H9 (cell line): ENCODE results near the gene CSNK1A1. TPM values are rescaled to one million over a fixed set of nuclear protein-coding genes. Genes with fewer than 3 reads are reported as not detected.
"Not testable (repeated sequence)": the region's sequence is repeated elsewhere in the genome, so short reads cannot be mapped to it uniquely, and the experiment has no call there.

Experiments used
- DNase-seq: peaks from one replicate; pipeline ENCODE4 v3.0.0-alpha.2; 2017
- H2AFZ ChIP-seq: one replicate; pipeline ENCODE4 v1.6.1; 2013; ENCODE audit warnings: mild to moderate bottlenecking, low read length, control low read depth, moderate library complexity
- H2AK5ac ChIP-seq: 2 replicates; pipeline ENCODE4 v1.6.1; 2013; ENCODE audit warnings: low read length, control low read depth, mixed read lengths; ENCODE audit not compliant: insufficient read length
- H2BK120ac ChIP-seq: one replicate; pipeline ENCODE4 v1.6.1; 2013; ENCODE audit warnings: low read depth, mild to moderate bottlenecking, low read length, control low read depth, inconsistent platforms; ENCODE audit not compliant: poor library complexity, severe bottlenecking
- H2BK12ac ChIP-seq: 2 replicates; pipeline ENCODE4 v1.6.1; 2013; ENCODE audit warnings: low read length, control low read depth, mixed read lengths, low read depth; ENCODE audit not compliant: insufficient read length
- H2BK15ac ChIP-seq: 2 replicates; pipeline ENCODE4 v1.6.1; 2013; ENCODE audit warnings: low read depth, low read length, control low read depth
- H2BK20ac ChIP-seq: one replicate; pipeline ENCODE4 v1.6.1; 2013; ENCODE audit warnings: low read depth, mild to moderate bottlenecking, low read length, control low read depth, inconsistent platforms; ENCODE audit not compliant: poor library complexity, severe bottlenecking
- H2BK5ac ChIP-seq: 2 replicates; pipeline ENCODE4 v1.6.1; 2013; ENCODE audit warnings: low read length, control low read depth, mixed read lengths; ENCODE audit not compliant: insufficient read length
- H3K14ac ChIP-seq: 2 replicates; pipeline ENCODE4 v1.6.1; 2013; ENCODE audit warnings: low read length, control low read depth; ENCODE audit not compliant: insufficient read depth
- H3K18ac ChIP-seq: 2 replicates; pipeline ENCODE4 v1.6.1; 2013; ENCODE audit warnings: low read depth, mild to moderate bottlenecking, mixed read lengths, low read length, control low read depth; ENCODE audit not compliant: insufficient read length
- H3K23ac ChIP-seq: 2 replicates; pipeline ENCODE4 v1.6.1; 2013; ENCODE audit warnings: low read length, control low read depth, mixed read lengths, low read depth; ENCODE audit not compliant: insufficient read length
- H3K23me2 ChIP-seq: 2 replicates; pipeline ENCODE4 v1.6.1; 2013; ENCODE audit warnings: low read depth, mild to moderate bottlenecking, mixed read lengths, low read length, control low read depth; ENCODE audit not compliant: insufficient read length, poor library complexity, severe bottlenecking
- H3K27ac ChIP-seq: 2 replicates; pipeline ENCODE4 v1.5.1; 2013; ENCODE audit warnings: low read length, control low read depth, mixed read lengths, low read depth; ENCODE audit not compliant: insufficient read length
- H3K27me3 ChIP-seq: 2 replicates; pipeline ENCODE4 v1.6.1; 2013; ENCODE audit warnings: low read length, control low read depth, inconsistent platforms; ENCODE audit not compliant: insufficient read depth
- H3K4ac ChIP-seq: 2 replicates; pipeline ENCODE4 v1.6.1; 2013; ENCODE audit warnings: low read depth, mild to moderate bottlenecking, control low read depth, inconsistent platforms, low read length, moderate library complexity
- H3K4me1 ChIP-seq: 2 replicates; pipeline ENCODE4 v1.6.1; 2013; ENCODE audit warnings: low read length, control low read depth, inconsistent platforms; ENCODE audit not compliant: insufficient read depth
- H3K4me2 ChIP-seq: 2 replicates; pipeline ENCODE4 v1.6.1; 2013; ENCODE audit warnings: low read length, control low read depth, mixed read lengths; ENCODE audit not compliant: insufficient read length, insufficient read depth
- H3K56ac ChIP-seq: 2 replicates; pipeline ENCODE4 v1.6.1; 2013; ENCODE audit warnings: low read depth, mild to moderate bottlenecking, mixed read lengths, low read length, control low read depth; ENCODE audit not compliant: insufficient read length
- H3K79me1 ChIP-seq: 2 replicates; pipeline ENCODE4 v1.6.1; 2013; ENCODE audit warnings: low read depth, mild to moderate bottlenecking, moderate library complexity, low read length, control low read depth, inconsistent platforms; ENCODE audit not compliant: insufficient read depth, poor library complexity, severe bottlenecking
- H3K79me2 ChIP-seq: 2 replicates; pipeline ENCODE4 v1.6.1; 2013; ENCODE audit warnings: low read length, control low read depth, inconsistent platforms; ENCODE audit not compliant: insufficient read depth
- H3K9ac ChIP-seq: 2 replicates; pipeline ENCODE4 v1.6.1; 2013; ENCODE audit warnings: low read length, control low read depth, mixed read lengths; ENCODE audit not compliant: insufficient read length; ENCODE audit errors: extremely low read depth
- H3K9me3 ChIP-seq: one replicate; pipeline ENCODE4 v1.6.1; 2013; ENCODE audit warnings: low read depth, low read length, inconsistent platforms; ENCODE audit not compliant: control insufficient read depth
- H3T11ph ChIP-seq: one replicate; pipeline ENCODE4 v1.6.1; 2013; ENCODE audit warnings: mild to moderate bottlenecking, low read length, control low read depth, inconsistent platforms
- H4K20me1 ChIP-seq: one replicate; pipeline ENCODE4 v1.6.1; 2013; ENCODE audit not compliant: control insufficient read depth, insufficient read length, insufficient read depth
- H4K5ac ChIP-seq: 2 replicates; pipeline ENCODE4 v1.6.1; 2013; ENCODE audit warnings: low read depth, mild to moderate bottlenecking, mixed read lengths, low read length, control low read depth; ENCODE audit not compliant: insufficient read length
- H4K8ac ChIP-seq: replicated peaks from 2 replicates; pipeline ENCODE4 v1.6.1; 2013; ENCODE audit warnings: low read length, control low read depth, mixed read lengths, low read depth; ENCODE audit not compliant: insufficient read length
- H4K91ac ChIP-seq: 2 replicates; pipeline ENCODE4 v1.6.1; 2013; ENCODE audit warnings: low read depth, mild to moderate bottlenecking, moderate library complexity, mixed read lengths, low read length, control low read depth; ENCODE audit not compliant: insufficient read length
- H3K27ac Mint-ChIP-seq, 3 experiments: 2 replicates in 2 of 3; 3 replicates in 1 of 3; pipeline ENCODE4 v1.8.0; 2020 to 2021; ENCODE audit warnings: mixed read lengths in 3 of 3, mild to moderate bottlenecking in 1 of 3, moderate library complexity in 1 of 3
- H3K27me3 Mint-ChIP-seq: 2 replicates; pipeline ENCODE4 v1.8.0; 2021; ENCODE audit warnings: low read depth, mild to moderate bottlenecking, moderate library complexity, mixed read lengths
- H3K36me3 Mint-ChIP-seq, 3 experiments: 2 replicates in 2 of 3; 3 replicates in 1 of 3; pipeline ENCODE4 v1.8.0; 2020 to 2021; ENCODE audit warnings: low read depth in 3 of 3, mixed read lengths in 3 of 3; ENCODE audit not compliant: insufficient read depth in 1 of 3
- H3K4me1 Mint-ChIP-seq, 2 experiments: 2 replicates each; pipeline ENCODE4 v1.8.0; 2020; ENCODE audit warnings: mixed read lengths in 2 of 2
- H3K4me3 Mint-ChIP-seq, 2 experiments: 2 replicates in 1 of 2; 3 replicates in 1 of 2; pipeline ENCODE4 v1.8.0; 2020 to 2021; ENCODE audit warnings: mild to moderate bottlenecking in 2 of 2, mixed read lengths in 2 of 2, moderate library complexity in 1 of 2
- H3K9me3 Mint-ChIP-seq, 2 experiments: 2 replicates in 1 of 2; 3 replicates in 1 of 2; pipeline ENCODE4 v1.8.0; 2020; ENCODE audit warnings: mild to moderate bottlenecking in 2 of 2, mixed read lengths in 2 of 2, moderate library complexity in 1 of 2
- CTCF ChIP-seq: fragments of 200-600 bp; sonication (generic); conservative IDR thresholded peaks from 3 replicates; pipeline ENCODE4 v1.8.0; 2021; ENCODE audit warnings: antibody characterized with exemption, mild to moderate bottlenecking
- WGBS: extraction: QIAGEN DNeasy Blood & Tissue Kit; methylation state at CpG from one replicate; pipeline ENCODE4 v1.1.7; 2013; ENCODE audit warnings: missing lambda C conversion rate, low lambda C conversion rate, mixed read lengths; ENCODE audit not compliant: insufficient read length; ENCODE audit errors: extremely low coverage; 5-methylcytosine and 5-hydroxymethylcytosine counted together
- total RNA-seq: library from RNA; stranded (reverse); gene quantifications from 2 replicates; pipeline ENCODE4 v1.2.1, GENCODE V29; 2021

Gene CSNK1A1
- total RNA-seq, 1 experiment from 2014 or later = 310 TPM

GRCh38 chr5:149445343-149445738 is 105.9 kb downstream of the CSNK1A1 start:
- no peak overlapping the region for H2BK15ac ChIP-seq
- no peaks in the 10 kb centered on the region for H3K79me1 ChIP-seq
- H3K56ac ChIP-seq = no peak overlapping the region
- H4K8ac ChIP-seq = no peak overlapping the region
- no peak overlapping the region for H3K27ac ChIP-seq
- H3K9me3 Mint-ChIP-seq = peaks cover 3 to 4% of the 10 kb centered on the region in 2 experiments; a peak in 3 of 5 replicates
- no peak overlapping the region for H3K4me2 ChIP-seq
- no peak overlapping the region for H2AFZ ChIP-seq
- H3K14ac ChIP-seq = peak overlapping the region; percentile 45; the same call in 1 of the 2 replicates
- H4K20me1 ChIP-seq = no peaks in the 10 kb centered on the region
- no peak overlapping the region for H2BK20ac ChIP-seq
- H3K27ac Mint-ChIP-seq = peak overlapping the region in 2 of 3 experiments; percentile 17 to 95; a peak in 3 of 7 replicates
- H3K4me1 Mint-ChIP-seq = peaks cover 28 to 36% of the 10 kb centered on the region in 2 experiments
- no peak overlapping the region for H3K4ac ChIP-seq
- no peaks in the 10 kb centered on the region for H3K27me3 ChIP-seq
- DNase-seq = no peak
- peaks cover 0 to 3% (median 2%) of the 10 kb centered on the region in 3 experiments; a peak in 2 of 7 replicates for H3K36me3 Mint-ChIP-seq
- H2BK12ac ChIP-seq = peak overlapping the region; percentile 47
- H4K5ac ChIP-seq = peak overlapping the region; percentile 49
- peak overlapping the region; percentile 59 for H3K18ac ChIP-seq
- no peak overlapping the region for H3K9ac ChIP-seq
- no peak overlapping the region for H3K4me3 Mint-ChIP-seq
- H2BK120ac ChIP-seq = no peak overlapping the region
- H3K9me3 ChIP-seq = no peaks in the 10 kb centered on the region
- H4K91ac ChIP-seq = no peak overlapping the region
- H3K4me1 ChIP-seq = peaks cover 6% of the 10 kb centered on the region
- H3K27me3 Mint-ChIP-seq = peaks cover 2% of the 10 kb centered on the region; the same call in 1 of the 2 replicates
- H2AK5ac ChIP-seq = no peak overlapping the region
- H3K79me2 ChIP-seq = no peaks in the 10 kb centered on the region
- no peak overlapping the region for H2BK5ac ChIP-seq
- no peaks in the 10 kb centered on the region for H3K23me2 ChIP-seq
- no peak for TF ChIP-seq CTCF
- no peak overlapping the region for H3K23ac ChIP-seq
- no CpG with 5 or more reads among the region's 7 CpGs for WGBS
- H3T11ph ChIP-seq = no peak overlapping the region

GRCh38 chr5:149444430-149444829 is 106.8 kb downstream of the CSNK1A1 start:
- no CpG with 5 or more reads among the region's 4 CpGs for WGBS
- not testable (repeated sequence) for H3K18ac ChIP-seq, H3K36me3 Mint-ChIP-seq, H3K23me2 ChIP-seq, H3K9me3 Mint-ChIP-seq, H4K5ac ChIP-seq, H3K79me2 ChIP-seq, H3K27me3 ChIP-seq, H2BK15ac ChIP-seq, H3K27me3 Mint-ChIP-seq, H3K4me1 ChIP-seq, H3T11ph ChIP-seq, H2BK12ac ChIP-seq, H3K4me3 Mint-ChIP-seq, H4K91ac ChIP-seq, H3K4me2 ChIP-seq, H2BK5ac ChIP-seq, H2AK5ac ChIP-seq, H3K79me1 ChIP-seq, H2AFZ ChIP-seq, DNase-seq, H3K56ac ChIP-seq, H3K23ac ChIP-seq, H2BK20ac ChIP-seq, H3K9ac ChIP-seq, H2BK120ac ChIP-seq, H3K27ac ChIP-seq, H3K14ac ChIP-seq, H3K9me3 ChIP-seq, H4K8ac ChIP-seq, H3K4ac ChIP-seq, H4K20me1 ChIP-seq, H3K27ac Mint-ChIP-seq
- H3K4me1 Mint-ChIP-seq = peaks cover 30 to 40% of the 10 kb centered on the region in 2 experiments
